Measurements from ENCODE around the gene MAPK4.

The MAPK4 gene

DNA sequence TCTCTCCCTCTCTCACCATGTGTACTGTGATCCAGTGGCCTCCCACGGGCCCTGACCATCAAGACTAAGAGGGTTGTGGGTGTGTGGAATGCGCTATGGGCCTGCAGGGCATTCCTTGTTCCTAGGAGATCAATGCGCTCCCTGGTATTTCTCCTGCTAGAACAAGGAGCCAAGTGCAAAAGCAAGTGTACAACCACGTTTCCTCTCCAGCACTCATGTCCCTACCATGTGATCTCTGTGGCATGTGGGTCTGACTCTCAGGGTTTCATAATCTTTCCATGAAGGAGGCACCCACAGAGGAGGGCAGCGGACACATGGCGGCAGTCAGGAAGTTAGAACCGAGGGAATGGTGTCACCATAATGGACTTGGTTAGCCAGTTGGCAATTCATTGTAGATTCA lies 91.4 kb downstream of the MAPK4 start:
- Histone ChIP-seq H3K79me2 (ENCODE audit: low read length) (no peaks in the 10 kb centered on the region), H2AFZ (ENCODE audit: low read depth, low read length) (no peak overlapping the region), H3K9ac (ENCODE audit: low read length) (no peak overlapping the region), H3K9me3 (ENCODE audit: insufficient read depth, low read length) (no peaks in the 10 kb centered on the region), H3K27ac (ENCODE audit: low read length) (no peak overlapping the region), H3K36me3 (replicated peaks; ENCODE audit: low read depth, low read length) (no peaks in the 10 kb centered on the region), H3K4me3 (ENCODE audit: low read length) (no peak overlapping the region), H4K20me1 (ENCODE audit: insufficient read depth, low read length) (no peaks in the 10 kb centered on the region), H3K4me2 (ENCODE audit: low read length) (no peak overlapping the region), H3K27me3 (ENCODE audit: low read depth, low read length) (peaks cover 26% of the 10 kb centered on the region), H3K4me1 (ENCODE audit: low read length) (no peaks in the 10 kb centered on the region)
- TF ChIP-seq EZH2phosphoT487 (IDR thresholded peaks at IDR 0.05; ENCODE audit: low read depth), result no peak

- Histone ChIP-seq H3K27ac (ENCODE audit: low read length) (no peak overlapping the region), H3K36me3 (replicated peaks; ENCODE audit: low read depth, low read length) (no peaks in the 10 kb centered on the region), H3K9me3 (ENCODE audit: insufficient read depth, low read length) (no peaks in the 10 kb centered on the region), H3K4me3 (ENCODE audit: low read length) (no peak overlapping the region), H3K4me1 (ENCODE audit: low read length) (no peaks in the 10 kb centered on the region), H3K4me2 (ENCODE audit: low read length) (no peak overlapping the region), H3K9ac (ENCODE audit: low read length) (no peak overlapping the region), H4K20me1 (ENCODE audit: insufficient read depth, low read length) (no peaks in the 10 kb centered on the region), H2AFZ (ENCODE audit: low read depth, low read length) (no peak overlapping the region), H3K27me3 (ENCODE audit: low read depth, low read length) (0 out of 2 replicates have a peak, but pooled peaks cover 8% of the 10 kb centered on the region), H3K79me2 (ENCODE audit: low read length) (no peaks in the 10 kb centered on the region)
- TF ChIP-seq EZH2phosphoT487 (IDR thresholded peaks at IDR 0.05; ENCODE audit: low read depth), result no peak
Observed at GRCh38 chr18:50653402-50654093, 93.7 kb downstream of the MAPK4 start.

DNA sequence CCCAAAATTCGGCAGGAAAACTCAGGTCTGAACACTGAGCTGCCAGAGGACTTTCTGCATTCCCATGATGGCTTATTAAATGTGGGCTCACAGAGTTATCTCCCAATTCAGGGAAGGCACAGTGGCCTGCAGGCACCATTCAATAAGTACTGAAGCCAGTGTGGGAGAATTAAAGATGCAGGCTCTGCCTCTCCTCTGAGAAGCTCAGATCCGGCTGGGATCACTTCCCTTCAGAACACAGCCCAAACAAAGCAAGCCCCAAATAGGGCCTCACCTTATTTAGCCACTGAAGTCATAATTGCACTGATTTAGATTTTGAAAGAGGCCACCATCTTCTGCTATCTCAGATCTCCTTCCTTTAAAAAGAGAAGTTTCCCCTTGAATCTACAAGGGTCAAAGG lies 94.3 kb downstream of the MAPK4 start:
- Histone ChIP-seq H3K79me2 (ENCODE audit: low read length) (no peaks in the 10 kb centered on the region), H2AFZ (ENCODE audit: low read depth, low read length) (no peak overlapping the region), H3K9ac (ENCODE audit: low read length) (no peak overlapping the region), H3K27ac (ENCODE audit: low read length) (no peak overlapping the region), H3K36me3 (replicated peaks; ENCODE audit: low read depth, low read length) (no peaks in the 10 kb centered on the region), H3K27me3 (ENCODE audit: low read depth, low read length) (0 out of 2 replicates have a peak, but pooled peaks cover 8% of the 10 kb centered on the region), H3K9me3 (ENCODE audit: insufficient read depth, low read length) (no peaks in the 10 kb centered on the region), H3K4me1 (ENCODE audit: low read length) (no peaks in the 10 kb centered on the region), H4K20me1 (ENCODE audit: insufficient read depth, low read length) (no peaks in the 10 kb centered on the region), H3K4me2 (ENCODE audit: low read length) (no peak overlapping the region), H3K4me3 (ENCODE audit: low read length) (no peak overlapping the region)
- TF ChIP-seq CTCF (IDR thresholded peaks at IDR 0.05; ENCODE audit: low read depth, low read length) (no peak), EZH2phosphoT487 (IDR thresholded peaks at IDR 0.05; ENCODE audit: low read depth) (no peak)

- Histone ChIP-seq H3K4me1 (ENCODE audit: low read length) (no peaks in the 10 kb centered on the region), H3K79me2 (ENCODE audit: low read length) (no peaks in the 10 kb centered on the region), H3K36me3 (replicated peaks; ENCODE audit: low read depth, low read length) (no peaks in the 10 kb centered on the region), H3K27ac (ENCODE audit: low read length) (no peak overlapping the region), H3K4me2 (ENCODE audit: low read length) (no peak overlapping the region), H3K9me3 (ENCODE audit: insufficient read depth, low read length) (no peaks in the 10 kb centered on the region), H3K9ac (ENCODE audit: low read length) (no peak overlapping the region), H2AFZ (ENCODE audit: low read depth, low read length) (no peak overlapping the region), H4K20me1 (ENCODE audit: insufficient read depth, low read length) (no peaks in the 10 kb centered on the region), H3K4me3 (ENCODE audit: low read length) (no peak overlapping the region), H3K27me3 (ENCODE audit: low read depth, low read length) (peaks cover 10% of the 10 kb centered on the region)
- TF ChIP-seq CTCF (IDR thresholded peaks at IDR 0.05; ENCODE audit: low read depth, low read length) (no peak), EZH2phosphoT487 (IDR thresholded peaks at IDR 0.05; ENCODE audit: low read depth) (no peak)
Observed at GRCh38 chr18:50654658-50655550, 95.0 kb downstream of the MAPK4 start.

DNA sequence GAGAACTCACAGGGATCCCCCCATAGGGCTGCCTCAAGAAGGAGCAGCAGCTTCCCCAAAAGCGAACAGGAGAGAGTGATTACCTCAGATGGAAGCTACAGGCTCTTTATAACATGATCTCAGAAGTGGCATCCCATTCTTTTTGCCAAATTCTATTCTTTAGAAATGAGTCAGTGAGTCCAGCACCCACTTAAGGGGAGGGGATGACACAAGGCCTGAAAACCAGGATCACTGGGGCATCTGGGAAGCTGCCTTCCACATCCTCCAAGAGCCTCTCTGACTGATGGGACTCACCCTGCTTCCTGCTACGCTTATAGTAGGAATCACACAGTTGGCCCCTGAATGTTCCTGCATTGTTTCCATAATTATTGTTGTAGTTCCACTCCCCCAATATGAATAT lies 96.5 kb downstream of the MAPK4 start:
- Histone ChIP-seq H3K9ac (ENCODE audit: low read length) (no peak overlapping the region), H3K27me3 (ENCODE audit: low read depth, low read length) (peaks cover 23% of the 10 kb centered on the region), H3K79me2 (ENCODE audit: low read length) (no peaks in the 10 kb centered on the region), H3K27ac (ENCODE audit: low read length) (no peak overlapping the region), H3K4me2 (ENCODE audit: low read length) (no peak overlapping the region), H2AFZ (ENCODE audit: low read depth, low read length) (no peak overlapping the region), H3K36me3 (replicated peaks; ENCODE audit: low read depth, low read length) (no peaks in the 10 kb centered on the region), H3K9me3 (ENCODE audit: insufficient read depth, low read length) (no peaks in the 10 kb centered on the region), H3K4me3 (ENCODE audit: low read length) (no peak overlapping the region), H3K4me1 (ENCODE audit: low read length) (no peaks in the 10 kb centered on the region), H4K20me1 (ENCODE audit: insufficient read depth, low read length) (no peaks in the 10 kb centered on the region)
- TF ChIP-seq CTCF (IDR thresholded peaks at IDR 0.05; ENCODE audit: low read depth, low read length), result no peak
- no peak for TF ChIP-seq EZH2phosphoT487 (IDR thresholded peaks at IDR 0.05; ENCODE audit: low read depth)

All from OCI-LY3 (cell line).